ENCODE measurements around the gene PELI1.

Gene PELI1

DNA sequence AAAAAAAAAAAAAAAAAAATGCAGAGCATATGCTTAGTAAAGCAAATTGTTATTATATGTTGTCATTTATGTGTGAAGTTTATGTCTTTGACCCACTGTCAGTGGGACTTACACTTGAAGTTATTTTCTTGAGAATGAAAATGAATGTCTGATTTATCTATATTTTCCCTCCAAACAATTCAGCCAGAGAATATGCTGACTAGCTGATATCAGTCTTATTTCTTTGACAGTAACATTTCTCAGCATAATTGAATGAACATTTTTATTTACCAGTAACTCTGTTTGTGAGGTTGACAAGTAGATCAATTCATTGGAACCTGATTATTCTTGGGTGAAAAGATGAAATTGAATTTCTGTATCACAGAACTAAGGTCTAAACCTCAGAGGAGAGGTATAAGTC, 85.0 kb downstream of the PELI1 start (continued):
- TF ChIP-seq ARNTL (CRISPR knock-in tag; IDR thresholded peaks at IDR 0.05; ENCODE audit: borderline replicate concordance, low read depth): no peak
- TF ChIP-seq TOX (CRISPR knock-in tag; IDR thresholded peaks at IDR 0.05; ENCODE audit: borderline replicate concordance): no peak
- TF ChIP-seq CSDC2 (CRISPR knock-in tag; IDR thresholded peaks at IDR 0.05): no peak
- no peak for TF ChIP-seq PPARA (CRISPR knock-in tag; IDR thresholded peaks at IDR 0.05; ENCODE audit: borderline replicate concordance)
- no peak for TF ChIP-seq ISL1 (CRISPR knock-in tag; IDR thresholded peaks at IDR 0.05)
- TF ChIP-seq ZNF565 (CRISPR knock-in tag; conservative IDR thresholded peaks at IDR 0.05; ENCODE audit: low read depth): no peak
- no peak for TF ChIP-seq BACH2 (CRISPR knock-in tag; IDR thresholded peaks at IDR 0.05; ENCODE audit: borderline replicate concordance)
- TF ChIP-seq ZC3H10 (CRISPR knock-in tag; IDR thresholded peaks at IDR 0.05): no peak
- TF ChIP-seq ZNF8 (CRISPR knock-in tag; IDR thresholded peaks at IDR 0.05): no peak
- TF ChIP-seq ZNF70 (CRISPR knock-in tag; IDR thresholded peaks at IDR 0.05): no peak
- TF ChIP-seq OSR1 (CRISPR knock-in tag; IDR thresholded peaks at IDR 0.05): no peak
- TF ChIP-seq ZFP30 (CRISPR knock-in tag; IDR thresholded peaks at IDR 0.05): no peak
- TF ChIP-seq ESRRG (CRISPR knock-in tag; IDR thresholded peaks at IDR 0.05): no peak

DNA sequence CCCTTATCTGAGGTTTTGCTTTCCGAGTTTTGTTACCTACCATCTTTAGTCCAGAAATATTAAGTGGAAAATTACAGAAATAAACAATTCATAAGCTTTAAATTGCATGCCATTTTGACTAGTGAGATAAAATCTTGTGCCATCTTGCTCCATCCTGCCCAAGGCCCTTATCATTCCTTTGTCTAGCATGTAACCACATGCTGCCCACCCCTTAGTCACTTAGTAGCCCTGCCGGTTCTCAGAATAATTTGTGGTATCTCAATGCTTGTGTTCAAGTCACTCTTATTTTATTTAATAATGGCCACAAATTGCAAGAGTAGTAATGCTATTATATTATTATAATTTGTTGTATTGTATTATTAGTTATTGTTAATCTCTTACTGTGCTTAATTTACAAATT, 88.2 kb downstream of the PELI1 start:
- no peak for ATAC-seq
- no peak for TF ChIP-seq TCF4 (CRISPR knock-in tag; IDR thresholded peaks at IDR 0.05; ENCODE audit: borderline replicate concordance)
- no peak for TF ChIP-seq ZFP30 (CRISPR knock-in tag; IDR thresholded peaks at IDR 0.05)
- TF ChIP-seq PPARA (CRISPR knock-in tag; IDR thresholded peaks at IDR 0.05; ENCODE audit: borderline replicate concordance): no peak
- TF ChIP-seq ARNTL (CRISPR knock-in tag; IDR thresholded peaks at IDR 0.05; ENCODE audit: borderline replicate concordance, low read depth): no peak
- no peak for TF ChIP-seq ESRRG (CRISPR knock-in tag; IDR thresholded peaks at IDR 0.05)
- no peak for TF ChIP-seq SNAI2 (CRISPR knock-in tag; IDR thresholded peaks at IDR 0.05)
- no peak for TF ChIP-seq CSDC2 (CRISPR knock-in tag; IDR thresholded peaks at IDR 0.05)
- TF ChIP-seq ZNF70 (CRISPR knock-in tag; IDR thresholded peaks at IDR 0.05): no peak
- no peak for TF ChIP-seq ZNF565 (CRISPR knock-in tag; conservative IDR thresholded peaks at IDR 0.05; ENCODE audit: low read depth)
- TF ChIP-seq, protein P1, sequence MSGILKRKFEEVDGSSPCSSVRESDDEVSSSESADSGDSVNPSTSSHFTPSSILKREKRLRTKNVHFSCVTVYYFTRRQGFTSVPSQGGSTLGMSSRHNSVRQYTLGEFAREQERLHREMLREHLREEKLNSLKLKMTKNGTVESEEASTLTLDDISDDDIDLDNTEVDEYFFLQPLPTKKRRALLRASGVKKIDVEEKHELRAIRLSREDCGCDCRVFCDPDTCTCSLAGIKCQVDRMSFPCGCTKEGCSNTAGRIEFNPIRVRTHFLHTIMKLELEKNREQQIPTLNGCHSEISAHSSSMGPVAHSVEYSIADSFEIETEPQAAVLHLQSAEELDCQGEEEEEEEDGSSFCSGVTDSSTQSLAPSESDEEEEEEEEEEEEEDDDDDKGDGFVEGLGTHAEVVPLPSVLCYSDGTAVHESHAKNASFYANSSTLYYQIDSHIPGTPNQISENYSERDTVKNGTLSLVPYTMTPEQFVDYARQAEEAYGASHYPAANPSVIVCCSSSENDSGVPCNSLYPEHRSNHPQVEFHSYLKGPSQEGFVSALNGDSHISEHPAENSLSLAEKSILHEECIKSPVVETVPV (CRISPR knock-in tag; IDR thresholded peaks at IDR 0.05): no peak
- TF ChIP-seq RARB (CRISPR knock-in tag; IDR thresholded peaks at IDR 0.05): no peak
- TF ChIP-seq TOX (CRISPR knock-in tag; IDR thresholded peaks at IDR 0.05; ENCODE audit: borderline replicate concordance): no peak
- no peak for TF ChIP-seq ZFP3 (CRISPR knock-in tag; IDR thresholded peaks at IDR 0.05)

DNA sequence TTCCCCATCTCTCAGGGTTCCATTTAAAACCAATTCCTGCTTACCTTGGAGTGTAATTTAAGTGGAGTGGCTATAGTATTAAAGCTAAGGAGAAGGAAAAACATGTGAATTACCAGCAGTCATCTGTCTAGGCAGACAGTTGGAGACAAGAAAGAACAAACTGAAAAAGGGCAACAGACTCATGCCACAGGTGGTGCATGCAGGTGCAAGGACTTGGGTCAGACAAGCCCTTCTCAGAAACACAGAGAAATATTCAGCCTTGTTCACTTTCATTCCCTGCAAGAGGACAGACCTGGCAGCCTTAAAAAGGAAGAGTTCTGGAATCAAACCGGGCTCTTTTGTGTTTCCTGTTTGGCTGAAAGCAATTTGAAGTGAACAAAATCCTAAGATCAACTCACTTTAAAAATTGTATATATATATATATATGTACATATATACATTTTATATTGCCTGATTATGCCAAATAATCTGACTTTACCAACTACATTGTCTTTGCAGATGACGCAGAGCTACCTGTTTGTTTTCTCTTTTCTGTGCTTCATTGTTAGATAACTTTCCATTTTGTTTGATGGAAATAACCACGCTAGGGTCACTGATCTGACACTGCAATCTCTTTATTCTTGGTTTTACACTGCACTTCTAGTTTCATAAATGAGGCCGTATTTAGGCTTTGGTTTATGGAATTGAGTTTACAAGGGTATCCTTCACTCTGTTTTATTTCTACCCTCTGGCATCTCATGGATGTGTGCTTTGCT, 89.9 kb downstream of the PELI1 start:
- no peak for TF ChIP-seq CSDC2 (CRISPR knock-in tag; IDR thresholded peaks at IDR 0.05)
- TF ChIP-seq ZNF70 (CRISPR knock-in tag; IDR thresholded peaks at IDR 0.05): no peak
- TF ChIP-seq ARNTL (CRISPR knock-in tag; IDR thresholded peaks at IDR 0.05; ENCODE audit: borderline replicate concordance, low read depth): no peak
- TF ChIP-seq, protein P2, sequence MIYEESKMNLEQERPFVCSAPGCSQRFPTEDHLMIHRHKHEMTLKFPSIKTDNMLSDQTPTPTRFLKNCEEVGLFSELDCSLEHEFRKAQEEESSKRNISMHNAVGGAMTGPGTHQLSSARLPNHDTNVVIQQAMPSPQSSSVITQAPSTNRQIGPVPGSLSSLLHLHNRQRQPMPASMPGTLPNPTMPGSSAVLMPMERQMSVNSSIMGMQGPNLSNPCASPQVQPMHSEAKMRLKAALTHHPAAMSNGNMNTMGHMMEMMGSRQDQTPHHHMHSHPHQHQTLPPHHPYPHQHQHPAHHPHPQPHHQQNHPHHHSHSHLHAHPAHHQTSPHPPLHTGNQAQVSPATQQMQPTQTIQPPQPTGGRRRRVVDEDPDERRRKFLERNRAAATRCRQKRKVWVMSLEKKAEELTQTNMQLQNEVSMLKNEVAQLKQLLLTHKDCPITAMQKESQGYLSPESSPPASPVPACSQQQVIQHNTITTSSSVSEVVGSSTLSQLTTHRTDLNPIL (CRISPR knock-in tag; IDR thresholded peaks at IDR 0.05; ENCODE audit: low read depth): no peak
- TF ChIP-seq ESRRG (CRISPR knock-in tag; IDR thresholded peaks at IDR 0.05): no peak
- no peak for TF ChIP-seq RARB (CRISPR knock-in tag; IDR thresholded peaks at IDR 0.05)
- no peak for TF ChIP-seq ZFP30 (CRISPR knock-in tag; IDR thresholded peaks at IDR 0.05)
- no peak for TF ChIP-seq BACH2 (CRISPR knock-in tag; IDR thresholded peaks at IDR 0.05; ENCODE audit: borderline replicate concordance)
- no peak for ATAC-seq

DNA sequence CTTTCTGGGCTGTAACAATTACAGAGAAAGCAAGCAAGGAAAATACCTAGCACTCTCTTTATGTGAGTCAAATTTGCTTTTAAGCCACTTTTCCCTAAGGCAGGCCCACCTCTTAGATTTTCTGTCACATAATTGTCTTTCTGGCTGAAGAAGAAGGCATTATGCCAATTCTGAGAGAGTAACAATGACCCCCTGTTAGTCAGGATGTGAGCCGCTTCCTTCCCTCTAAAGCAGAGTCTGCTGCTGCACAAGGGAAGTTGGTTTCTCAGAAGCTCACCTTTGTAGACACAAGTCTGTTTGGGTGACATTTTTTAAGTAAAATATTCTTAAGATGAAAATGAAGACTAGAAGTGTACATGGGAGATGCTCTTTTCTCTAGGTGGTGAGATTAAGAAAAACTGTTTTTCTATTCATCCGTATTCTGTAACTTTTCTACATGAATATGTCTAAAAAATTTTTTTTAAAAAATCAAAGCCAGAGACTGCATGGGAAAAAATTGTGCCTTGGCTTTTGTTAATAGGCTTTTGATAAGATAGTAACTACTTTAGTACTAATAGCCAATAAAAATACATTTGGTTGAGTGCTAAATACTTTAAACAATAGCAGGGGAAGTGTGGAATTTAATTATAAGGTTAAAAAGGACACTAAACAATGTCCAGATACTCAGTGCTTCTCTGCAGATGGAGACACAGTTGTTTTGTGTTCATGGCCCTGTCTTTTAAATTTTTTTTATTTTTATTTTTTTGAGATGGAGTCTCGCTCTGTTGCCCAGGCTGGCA, 91.6 kb downstream of the PELI1 start:
- TF ChIP-seq ZFP3 (CRISPR knock-in tag; IDR thresholded peaks at IDR 0.05): no peak
- peak; percentile 69 for TF ChIP-seq TCF4 (CRISPR knock-in tag; IDR thresholded peaks at IDR 0.05; ENCODE audit: borderline replicate concordance)
- TF ChIP-seq, protein P1 (CRISPR knock-in tag; IDR thresholded peaks at IDR 0.05): peak; percentile 72; the same call in 1 of the 2 replicates
- TF ChIP-seq ESRRG (CRISPR knock-in tag; IDR thresholded peaks at IDR 0.05): no peak
- TF ChIP-seq ISL1 (CRISPR knock-in tag; IDR thresholded peaks at IDR 0.05): peak; percentile 43
- no peak for TF ChIP-seq OSR1 (CRISPR knock-in tag; IDR thresholded peaks at IDR 0.05)
- no peak for ATAC-seq

Data from SK-N-SH treated with all-trans-retinoic acid at 6 μM for 48 hours (cell line).